Adrenal gland (tissue), 5 donors: Measurements from ENCODE around the gene PARD3B.

Experiments used
- CTCF ChIP-seq, 6 experiments: fragments of 450-650 bp in 4 of 6; fragments of 200-600 bp in 2 of 6; sonication (generic) in 1 of 6; IDR thresholded peaks; 1 replicate in 5 of 6; 2 replicates in 1 of 6; pipeline versions ENCODE4 v1.5.1 to v1.8.0; 2016 to 2021; ENCODE audit warnings: antibody characterized with exemption in 6 of 6, mild to moderate bottlenecking in 2 of 6, moderate library complexity in 1 of 6
- POLR2A ChIP-seq, 2 donors: fragments of 450-650 bp; IDR thresholded peaks; one replicate each; pipeline ENCODE4 v1.6.1; 2017; ENCODE audit warnings: antibody characterized with exemption in 2 of 2, mild to moderate bottlenecking in 2 of 2, moderate library complexity in 1 of 2
- donor health status: DM: no; HTN: no; CAD: no.

DNA sequence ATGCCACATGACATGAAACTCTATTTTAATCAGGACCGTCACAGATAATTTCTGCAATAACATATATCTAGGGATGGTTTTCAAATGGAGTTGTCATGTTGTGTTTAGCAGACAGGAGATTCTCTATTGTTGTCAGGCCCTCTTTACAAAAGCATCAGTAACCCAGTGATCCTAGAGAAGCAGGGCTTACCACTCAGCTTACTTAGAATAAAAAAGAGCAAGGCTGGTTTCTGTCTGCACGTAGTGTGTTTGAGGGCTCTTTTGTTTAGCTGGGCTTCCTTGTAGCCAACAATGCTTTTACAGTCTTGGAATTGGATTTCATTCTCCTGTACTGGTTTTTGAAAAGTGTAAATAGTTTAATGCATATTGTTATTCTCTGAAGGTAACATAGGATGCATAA, 926.5 kb downstream of the PARD3B start:
- TF ChIP-seq CTCF (IDR thresholded peaks at IDR 0.05) (no peak), POLR2A (IDR thresholded peaks at IDR 0.05) (no peak)
